GM12878 (cell line): ENCODE data around the gene HRH3. TPM values are rescaled to one million over a fixed set of nuclear protein-coding genes. Genes with fewer than 3 reads are reported as not detected.

Source experiments
- ATAC-seq: fragments of 200-7000 bp; cut with Tn5 transposase; 3 replicates; pipeline ENCODE4 v1.9.1; 2020; ENCODE audit warnings: mild to moderate bottlenecking, moderate library complexity
- BruUV-seq: library from RNA; stranded (reverse); fragments of 400-500 nt; replicated peaks from 2 replicates; lab custom pipeline; 2021; lab: Mats Ljungman, UMichigan
- CTCF ChIA-PET: fragments of 300-600 bp; sonication (Branson Sonifier 250); formaldehyde crosslinking; extraction: SDS; loops from one replicate; lab custom pipeline; 2021; ENCODE audit warnings: inconsistent platforms; lab: Yijun Ruan, JAX
- POLR2A ChIA-PET: fragments of 350-600 bp; formaldehyde crosslinking; extraction: SDS; loops from one replicate; lab custom pipeline; 2021; ENCODE audit warnings: inconsistent platforms; lab: Charles Lee
- RAD21 ChIA-PET: fragments of 300-600 bp; sonication (Branson Sonifier 250); formaldehyde crosslinking; loops from one replicate; lab custom pipeline; 2023; ENCODE audit warnings: antibody characterized with exemption; ENCODE audit not compliant: unreplicated experiment; lab: Charles Lee
- SMC1A ChIA-PET: fragments of 300-600 bp; sonication (Branson Sonifier 250); formaldehyde crosslinking; loops from one replicate; lab custom pipeline; 2023; ENCODE audit not compliant: unreplicated experiment, uncharacterized antibody; lab: Charles Lee
- DNase-seq: peaks from one replicate; pipeline ENCODE4 v3.0.0-alpha.2; 2011; ENCODE audit warnings: low read depth, low spot score
- FAIRE-seq: peaks from 3 replicates; lab custom pipeline; 2011; peaks lifted over from hg19 to GRCh38; lab: Jason Lieb, UNC
- H2AFZ ChIP-seq: 2 replicates; pipeline ENCODE4 v1.6.0; 2011; ENCODE audit warnings: low read depth, low read length, control low read depth; ENCODE audit not compliant: control insufficient read depth
- H3K27ac ChIP-seq: 2 replicates; pipeline ENCODE4 v1.5.1; 2011; ENCODE audit warnings: control low read depth; ENCODE audit not compliant: control insufficient read depth, insufficient read depth
- H3K27me3 ChIP-seq, 2 experiments: replicated peaks in 1 of 2; 2 replicates each; pipeline versions ENCODE4 v1.6.0 to v1.6.1; 2011; ENCODE audit warnings: low read length in 1 of 2; ENCODE audit not compliant: control insufficient read depth in 2 of 2, insufficient read depth in 2 of 2
- H3K36me3 ChIP-seq, 2 experiments: 2 replicates each; pipeline ENCODE4 v1.5.1; 2011; ENCODE audit warnings: low read length in 1 of 2; ENCODE audit not compliant: control insufficient read depth in 2 of 2, insufficient read depth in 2 of 2
- H3K4me1 ChIP-seq: 2 replicates; pipeline ENCODE4 v1.6.1; 2011; ENCODE audit warnings: mild to moderate bottlenecking, low read length, moderate library complexity, mixed read lengths; ENCODE audit not compliant: control insufficient read depth, insufficient read depth
- H3K4me2 ChIP-seq: 2 replicates; pipeline ENCODE4 v1.6.0; 2011; ENCODE audit warnings: control low read depth; ENCODE audit not compliant: control insufficient read depth, insufficient read depth
- H3K4me3 ChIP-seq: fragments of 200-600 bp; sonication (generic); 2 replicates; pipeline ENCODE4 v1.5.1; 2016
- H3K79me2 ChIP-seq: 2 replicates; pipeline ENCODE4 v1.6.0; 2011; ENCODE audit warnings: low read length; ENCODE audit not compliant: control insufficient read depth, insufficient read depth
- H3K9ac ChIP-seq: 2 replicates; pipeline ENCODE4 v1.8.0; 2011; ENCODE audit warnings: low read length, control low read depth, mixed read lengths; ENCODE audit not compliant: control insufficient read depth, insufficient read depth
- H3K9me3 ChIP-seq: replicated peaks from 3 replicates; pipeline ENCODE4 v1.5.1; 2011; ENCODE audit warnings: mild to moderate bottlenecking, low read length; ENCODE audit not compliant: control insufficient read depth, insufficient read depth
- H4K20me1 ChIP-seq: 2 replicates; pipeline ENCODE4 v1.6.0; 2011; ENCODE audit not compliant: control insufficient read depth, insufficient read depth
- CBFB ChIP-seq: IDR thresholded peaks from 2 replicates; pipeline ENCODE4 v1.6.1; 2016; ENCODE audit warnings: antibody characterized with exemption, low read depth
- E2F8 ChIP-seq: fragments of 450-650 bp; IDR thresholded peaks from 2 replicates; pipeline ENCODE4 v1.6.1; 2018; ENCODE audit warnings: mild to moderate bottlenecking, low read depth, moderate library complexity; ENCODE audit not compliant: partially characterized antibody
- EED ChIP-seq: sonication (generic); IDR thresholded peaks from 2 replicates; pipeline ENCODE4 v1.6.1; 2016; ENCODE audit warnings: antibody characterized with exemption, low read depth
- FOXM1 ChIP-seq: IDR thresholded peaks from 2 replicates; pipeline ENCODE4 v1.6.1; 2012; ENCODE audit warnings: low read depth, mild to moderate bottlenecking, inconsistent platforms, low read length, moderate library complexity
- GABPA ChIP-seq: IDR thresholded peaks from 2 replicates; pipeline ENCODE4 v1.6.1; 2014; ENCODE audit warnings: antibody characterized with exemption, low read depth, mild to moderate bottlenecking, inconsistent platforms
- GATAD2B ChIP-seq: fragments of 450-650 bp; conservative IDR thresholded peaks from 2 replicates; pipeline ENCODE4 v1.6.1; 2017; ENCODE audit warnings: low read depth, mild to moderate bottlenecking, moderate library complexity
- KLF5 ChIP-seq: fragments of 450-650 bp; IDR thresholded peaks from 2 replicates; pipeline ENCODE4 v1.6.1; 2014; ENCODE audit warnings: mild to moderate bottlenecking; ENCODE audit not compliant: partially characterized antibody
- NKRF ChIP-seq: fragments of 450-650 bp; conservative IDR thresholded peaks from 2 replicates; pipeline ENCODE4 v1.6.1; 2017; ENCODE audit warnings: mild to moderate bottlenecking, moderate library complexity
- RAD51 ChIP-seq: fragments of 450-650 bp; IDR thresholded peaks from 2 replicates; pipeline ENCODE4 v1.6.1; 2016; ENCODE audit warnings: moderate library complexity, mild to moderate bottlenecking, inconsistent platforms
- RCOR1 ChIP-seq: conservative IDR thresholded peaks from 2 replicates; pipeline ENCODE4 v1.6.1; 2012; ENCODE audit warnings: low read depth, low read length, improper control_type of control experiment
- SREBF1 ChIP-seq: IDR thresholded peaks from 2 replicates; pipeline ENCODE4 v1.6.1; 2012; ENCODE audit warnings: mild to moderate bottlenecking, low read length
- TAF1 ChIP-seq: IDR thresholded peaks from 2 replicates; pipeline ENCODE4 v1.6.1; 2011; ENCODE audit warnings: mild to moderate bottlenecking, low read depth, low read length, borderline replicate concordance
- ZBED1 ChIP-seq: IDR thresholded peaks from 2 replicates; pipeline ENCODE4 v1.6.1; 2016; ENCODE audit warnings: borderline replicate concordance
- WGBS: methylation state at CpG from one replicate; pipeline ENCODE4 v1.1.6; 2016; ENCODE audit warnings: low lambda C conversion rate; ENCODE audit not compliant: insufficient replicate concordance, insufficient coverage; ENCODE audit errors: missing lambda C conversion rate; 5-methylcytosine and 5-hydroxymethylcytosine counted together
- in situ Hi-C: fragments of 300-500 bp; cut with MboI; formaldehyde crosslinking; loops from 9 replicates; pipeline ENCODE4 v1.14.3; 2018; ENCODE audit warnings: mixed read lengths
- intact Hi-C: fragments of 100-400 bp; cut with micrococcal nuclease; formaldehyde crosslinking; loops from one replicate; pipeline ENCODE4 v1.14.2; 2022; ENCODE audit not compliant: unreplicated experiment
- polyA plus RNA-seq, 11 experiments: library from polyadenylated mRNA; depleted of rRNA in 4 of 11; unstranded in 6 of 11; stranded (reverse) in 5 of 11; fragments of >200 nt; fragmentation: Nextera tagmentation in 4 of 11; fragmentation: Illumina TruSeq in 1 of 11; extraction: Ambion mirVana in 4 of 11; extraction: Trizol in 1 of 11; gene quantifications; 1 replicate in 1 of 11; 2 replicates in 10 of 11; pipeline versions ENCODE4 v1.2.1 to v1.2.3, GENCODE V29; 2011 to 2016; ENCODE audit warnings: inconsistent platforms in 2 of 11, missing spikeins in 2 of 11, low read depth in 1 of 11
- total RNA-seq, 4 experiments: library from RNA; depleted of rRNA in 3 of 4; stranded (reverse); fragments of >200 nt in 3 of 4; fragmentation: Illumina TruSeq in 1 of 4; extraction: Trizol in 1 of 4; gene quantifications; 2 replicates each; pipeline versions ENCODE4 v1.2.1 to v1.2.3, GENCODE V29; 2013 to 2021
- TF ChIP-seq, protein P1 (sequence below): fragments of 150-350 bp; IDR thresholded peaks from 2 replicates; pipeline ENCODE4 v1.6.1; 2014; ENCODE audit warnings: mild to moderate bottlenecking, low read depth, low read length
- TF ChIP-seq, protein P2 (sequence below): IDR thresholded peaks from 2 replicates; pipeline ENCODE4 v1.6.1; 2012; ENCODE audit warnings: low read depth, low read length, improper control_type of control experiment
- TF ChIP-seq, protein P3 (sequence below): fragments of 450-650 bp; IDR thresholded peaks from 2 replicates; pipeline ENCODE4 v1.6.1; 2017; ENCODE audit warnings: borderline replicate concordance

Gene HRH3
- total and polyA plus RNA-seq, 10 of the 15 experiments (the other 5 are each of a cell fraction or from before 2014, with no cell fraction given): not detected

GRCh38 chr20:62191781-62192559 lies 28.1 kb downstream of the HRH3 start:
- ChIA-PET SMC1A (no interaction called here), POLR2A (no interaction called here), CTCF (no interaction called here), RAD21 (no interaction called here)
- no peak overlapping the region for H3K4me2 ChIP-seq
- peaks cover 8% of the 10 kb centered on the region for H3K79me2 ChIP-seq
- WGBS: 73% methylated on average over 14 of the region's 14 CpGs
- ATAC-seq: no peak
- no TSS peak for BruUV-seq
- H3K4me3 ChIP-seq: no peak overlapping the region
- in situ Hi-C loops (no loop called here), intact Hi-C loops (no loop called here)
- H3K27me3 ChIP-seq: no peaks in the 10 kb centered on the region
- H3K27ac ChIP-seq: no peak overlapping the region
- H4K20me1 ChIP-seq: no peaks in the 10 kb centered on the region
- DNase-seq: no peak
- no peaks in the 10 kb centered on the region for H3K9me3 ChIP-seq
- FAIRE-seq: no peak
- no peak overlapping the region for H2AFZ ChIP-seq
- peaks cover 0 to 5% of the 10 kb centered on the region in 2 experiments; a peak in 2 of 4 replicates for H3K36me3 ChIP-seq
- H3K9ac ChIP-seq: no peak overlapping the region
- peaks cover 5% of the 10 kb centered on the region; the same call in 1 of the 2 replicates for H3K4me1 ChIP-seq
- TF ChIP-seq SREBF1 (no peak), NKRF (no peak), RAD51 (no peak), ZBED1 (no peak), FOXM1 (no peak), KLF5 (no peak), CBFB (no peak), EED (no peak), GABPA (no peak), RCOR1 (no peak), E2F8 (no peak), GATAD2B (no peak), TAF1 (no peak)
- TF ChIP-seq, protein P1, sequence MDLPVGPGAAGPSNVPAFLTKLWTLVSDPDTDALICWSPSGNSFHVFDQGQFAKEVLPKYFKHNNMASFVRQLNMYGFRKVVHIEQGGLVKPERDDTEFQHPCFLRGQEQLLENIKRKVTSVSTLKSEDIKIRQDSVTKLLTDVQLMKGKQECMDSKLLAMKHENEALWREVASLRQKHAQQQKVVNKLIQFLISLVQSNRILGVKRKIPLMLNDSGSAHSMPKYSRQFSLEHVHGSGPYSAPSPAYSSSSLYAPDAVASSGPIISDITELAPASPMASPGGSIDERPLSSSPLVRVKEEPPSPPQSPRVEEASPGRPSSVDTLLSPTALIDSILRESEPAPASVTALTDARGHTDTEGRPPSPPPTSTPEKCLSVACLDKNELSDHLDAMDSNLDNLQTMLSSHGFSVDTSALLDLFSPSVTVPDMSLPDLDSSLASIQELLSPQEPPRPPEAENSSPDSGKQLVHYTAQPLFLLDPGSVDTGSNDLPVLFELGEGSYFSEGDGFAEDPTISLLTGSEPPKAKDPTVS: no peak
- TF ChIP-seq, protein P2, sequence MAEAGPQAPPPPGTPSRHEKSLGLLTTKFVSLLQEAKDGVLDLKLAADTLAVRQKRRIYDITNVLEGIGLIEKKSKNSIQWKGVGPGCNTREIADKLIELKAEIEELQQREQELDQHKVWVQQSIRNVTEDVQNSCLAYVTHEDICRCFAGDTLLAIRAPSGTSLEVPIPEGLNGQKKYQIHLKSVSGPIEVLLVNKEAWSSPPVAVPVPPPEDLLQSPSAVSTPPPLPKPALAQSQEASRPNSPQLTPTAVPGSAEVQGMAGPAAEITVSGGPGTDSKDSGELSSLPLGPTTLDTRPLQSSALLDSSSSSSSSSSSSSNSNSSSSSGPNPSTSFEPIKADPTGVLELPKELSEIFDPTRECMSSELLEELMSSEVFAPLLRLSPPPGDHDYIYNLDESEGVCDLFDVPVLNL: no peak
- TF ChIP-seq, protein P3, sequence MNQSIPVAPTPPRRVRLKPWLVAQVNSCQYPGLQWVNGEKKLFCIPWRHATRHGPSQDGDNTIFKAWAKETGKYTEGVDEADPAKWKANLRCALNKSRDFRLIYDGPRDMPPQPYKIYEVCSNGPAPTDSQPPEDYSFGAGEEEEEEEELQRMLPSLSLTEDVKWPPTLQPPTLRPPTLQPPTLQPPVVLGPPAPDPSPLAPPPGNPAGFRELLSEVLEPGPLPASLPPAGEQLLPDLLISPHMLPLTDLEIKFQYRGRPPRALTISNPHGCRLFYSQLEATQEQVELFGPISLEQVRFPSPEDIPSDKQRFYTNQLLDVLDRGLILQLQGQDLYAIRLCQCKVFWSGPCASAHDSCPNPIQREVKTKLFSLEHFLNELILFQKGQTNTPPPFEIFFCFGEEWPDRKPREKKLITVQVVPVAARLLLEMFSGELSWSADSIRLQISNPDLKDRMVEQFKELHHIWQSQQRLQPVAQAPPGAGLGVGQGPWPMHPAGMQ: no peak
